HG03064 (cell line): ENCODE measurements around the gene CDX2.

Experiments
- ATAC-seq: cut with Tn5 transposase; IDR thresholded peaks from one replicate; pipeline ENCODE4 v1.9.1; 2021; ENCODE audit warnings: low read depth; ENCODE audit not compliant: unreplicated experiment

The CDX2 gene

GRCh38 chr13:27979001-27979643 lies 10.0 kb upstream of the CDX2 start:
- no peak for ATAC-seq

- ATAC-seq, result no peak
These were observed 9.3 kb upstream of the CDX2 start for GRCh38 chr13:27978301-27978968.

GRCh38 chr13:27977476-27978300 lies 8.6 kb upstream of the CDX2 start:
- ATAC-seq, result no peak

- ATAC-seq, result no peak
These were observed 7.4 kb upstream of the CDX2 start for GRCh38 chr13:27976362-27977091.

GRCh38 chr13:27975564-27976361 lies 6.6 kb upstream of the CDX2 start:
- ATAC-seq, result no peak

- no peak for ATAC-seq
These were observed 5.0 kb upstream of the CDX2 start for GRCh38 chr13:27973961-27974662.

GRCh38 chr13:27973291-27973690 lies 4.2 kb upstream of the CDX2 start:
- ATAC-seq, result no peak

GRCh38 chr13:27972478-27972820 lies 3.3 kb upstream of the CDX2 start:
- ATAC-seq, result no peak

GRCh38 chr13:27971776-27972477 lies 2.8 kb upstream of the CDX2 start:
- no peak for ATAC-seq

- no peak for ATAC-seq
These were observed 2.1 kb upstream of the CDX2 start for GRCh38 chr13:27971236-27971645.

- ATAC-seq, result no peak
These were observed 1.5 kb upstream of the CDX2 start for GRCh38 chr13:27970382-27971235.

- no peak for ATAC-seq
These were observed 733 bp upstream of the CDX2 start for GRCh38 chr13:27969866-27970229.

GRCh38 chr13:27968316-27969081 lies 616 bp downstream of the CDX2 start:
- ATAC-seq, result no peak

- ATAC-seq, result no peak
These were observed 1.3 kb downstream of the CDX2 start for GRCh38 chr13:27967736-27968315.

- ATAC-seq, result no peak
These were observed 1.8 kb downstream of the CDX2 start for GRCh38 chr13:27967203-27967735.

- ATAC-seq, result no peak
These were observed 2.4 kb downstream of the CDX2 start for GRCh38 chr13:27966641-27967202.
